Astrocyte of the cerebellum (primary cell): ENCODE measurements around the gene PDE4B.
A peak's percentile ranks its signal among the peaks of the same experiment; 100 is the strongest.

Experiments used
- DNase-seq: peaks from one replicate; pipeline ENCODE4 v3.0.0-alpha.2; 2011; ENCODE audit warnings: low read depth
- H3K4me3 ChIP-seq: 2 replicates; pipeline ENCODE4 v1.5.1; 2011; ENCODE audit warnings: mild to moderate bottlenecking, low read depth, low read length, moderate library complexity
- CTCF ChIP-seq: IDR thresholded peaks from 2 replicates; pipeline ENCODE4 v1.5.1; 2012; ENCODE audit warnings: low read length, low read depth, moderate library complexity, mild to moderate bottlenecking; ENCODE audit errors: missing control alignments
- in situ Hi-C: cut with HindIII; loops from 2 replicates; pipeline ENCODE4 v1.10.0; 2017; ENCODE audit warnings: low sequenced_read_pairs

The PDE4B gene

GRCh38 chr1:66240491-66241484 is 448.1 kb downstream of the PDE4B start:
- no peak for DNase-seq
- H3K4me3 ChIP-seq, result no peak overlapping the region
- in situ Hi-C loops, result loop anchor here (10.0 to 25.0 kb wide), 2 partner anchors 214 to 278 kb away; no protein-coding TSS in a partner anchor
- TF ChIP-seq CTCF, result no peak

GRCh38 chr1:66242646-66243547 is 450.2 kb downstream of the PDE4B start:
- no peak overlapping the region for H3K4me3 ChIP-seq
- in situ Hi-C loops, result loop anchor here (10.0 to 25.0 kb wide), 2 partner anchors 212 to 281 kb away; no protein-coding TSS in a partner anchor
- peak; percentile 86 for DNase-seq
- TF ChIP-seq CTCF, result peak; percentile 100

GRCh38 chr1:66243548-66244130 is 450.9 kb downstream of the PDE4B start:
- H3K4me3 ChIP-seq, result no peak overlapping the region
- DNase-seq, result no peak
- no peak for TF ChIP-seq CTCF
- in situ Hi-C loops, result loop anchor here (10.0 to 25.0 kb wide), 2 partner anchors 211 to 281 kb away; no protein-coding TSS in a partner anchor

- DNase-seq, result no peak
- in situ Hi-C loops, result loop anchor here (10.0 to 25.0 kb wide), 2 partner anchors 210 to 282 kb away; no protein-coding TSS in a partner anchor
- no peak overlapping the region for H3K4me3 ChIP-seq
- TF ChIP-seq CTCF, result no peak
These were observed 451.7 kb downstream of the PDE4B start for GRCh38 chr1:66244429-66244828.

GRCh38 chr1:66245691-66246090 is 453.0 kb downstream of the PDE4B start:
- no peak for TF ChIP-seq CTCF
- in situ Hi-C loops, result loop anchor here (10.0 to 25.0 kb wide), 2 partner anchors 209 to 283 kb away; no protein-coding TSS in a partner anchor
- DNase-seq, result no peak
- no peak overlapping the region for H3K4me3 ChIP-seq
